Islet precursor cell (in vitro differentiated cells): Measurements from ENCODE around the gene MMP17.

Experiments used
- DNase-seq: peaks from one replicate; pipeline ENCODE4 v3.0.0-alpha.2; 2018

The MMP17 gene

DNA sequence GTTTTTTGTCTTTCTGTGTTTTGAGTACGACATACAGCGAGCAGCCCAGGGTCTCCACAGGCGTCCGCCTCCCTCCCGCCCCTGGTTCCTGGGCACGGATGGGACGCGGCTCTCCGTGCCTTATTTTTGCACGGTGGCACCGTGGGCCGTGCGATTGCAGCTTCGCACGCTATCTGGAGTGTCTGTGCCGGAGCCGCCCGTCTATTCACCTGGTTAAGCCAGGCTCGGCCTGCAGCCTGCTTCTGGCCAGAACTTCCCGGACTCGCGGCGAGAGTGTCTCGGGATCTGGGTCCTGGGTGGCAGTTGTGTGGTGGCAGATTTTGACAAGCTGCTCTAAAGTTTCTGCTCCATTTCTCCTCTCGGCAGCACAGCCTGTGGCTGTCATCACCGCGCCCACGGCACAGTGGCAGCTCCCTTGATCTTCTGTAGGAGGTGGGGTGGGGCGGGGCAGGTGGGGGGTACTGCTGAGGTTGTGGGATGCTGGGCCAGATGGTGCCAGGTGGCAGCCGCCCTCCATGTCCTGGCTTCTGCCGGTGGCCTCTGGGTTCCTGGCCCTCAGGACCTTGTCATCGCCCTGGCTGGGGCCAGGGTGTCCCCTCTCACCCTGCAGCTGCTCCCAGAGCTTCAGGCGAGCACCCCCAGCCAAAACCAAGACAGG, 2.9 kb downstream of the MMP17 start:
- peak; percentile 74 for DNase-seq

- DNase-seq, result no peak
Observed at GRCh38 chr12:131831635-131832041, 3.4 kb downstream of the MMP17 start.

DNA sequence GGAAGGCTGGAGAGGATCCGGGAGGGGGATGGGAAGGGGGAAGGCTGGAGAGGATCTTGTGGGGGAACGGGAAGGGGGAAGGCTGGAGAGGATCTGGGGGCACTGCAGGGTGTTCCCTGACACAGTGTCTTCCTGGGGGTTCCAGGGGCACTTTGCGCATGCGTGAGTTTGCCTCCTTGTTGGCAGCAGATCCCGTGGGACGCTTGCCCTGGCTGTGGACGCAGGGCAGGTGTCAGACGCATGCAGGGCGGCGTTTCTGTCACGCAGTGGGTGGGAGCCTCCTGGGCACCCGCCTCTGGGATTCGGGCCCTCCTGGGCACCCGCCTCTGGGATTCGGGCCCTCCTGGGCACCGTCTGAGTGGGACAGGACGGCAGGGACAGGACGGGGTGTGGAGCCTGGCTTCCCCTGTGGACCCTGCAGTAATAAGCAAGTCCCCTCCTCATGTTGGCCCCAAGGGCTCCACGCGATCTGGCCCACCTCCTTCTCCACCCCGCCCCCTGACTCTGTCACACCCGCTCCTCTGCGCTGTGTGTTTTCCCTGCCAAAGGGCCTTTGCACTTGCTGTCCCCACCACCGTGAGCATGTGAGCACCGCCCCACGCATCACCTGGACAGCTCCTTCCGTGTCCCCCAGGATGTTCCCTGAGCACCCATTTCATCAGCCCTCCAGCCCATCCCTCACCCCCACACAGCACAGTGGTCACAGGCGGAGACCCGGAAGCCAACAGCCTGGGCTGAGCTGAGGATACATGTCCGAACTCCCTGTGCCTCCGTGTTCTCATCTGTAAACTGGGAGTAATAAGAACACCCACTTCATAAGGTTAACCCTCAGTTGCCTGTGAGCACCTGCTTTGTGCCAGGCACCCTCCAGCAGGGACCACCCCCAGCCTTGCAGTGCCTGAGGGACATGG, 4.4 kb downstream of the MMP17 start:
- peak; percentile 59 for DNase-seq

GRCh38 chr12:131833288-131833895, 5.2 kb downstream of the MMP17 start:
- DNase-seq, result no peak

GRCh38 chr12:131833896-131834641, 5.9 kb downstream of the MMP17 start:
- DNase-seq, result peak; percentile 69

- DNase-seq, result peak; percentile 59
Observed at GRCh38 chr12:131834798-131835615, 6.8 kb downstream of the MMP17 start.

GRCh38 chr12:131835616-131836171, 7.5 kb downstream of the MMP17 start:
- no peak for DNase-seq

DNA sequence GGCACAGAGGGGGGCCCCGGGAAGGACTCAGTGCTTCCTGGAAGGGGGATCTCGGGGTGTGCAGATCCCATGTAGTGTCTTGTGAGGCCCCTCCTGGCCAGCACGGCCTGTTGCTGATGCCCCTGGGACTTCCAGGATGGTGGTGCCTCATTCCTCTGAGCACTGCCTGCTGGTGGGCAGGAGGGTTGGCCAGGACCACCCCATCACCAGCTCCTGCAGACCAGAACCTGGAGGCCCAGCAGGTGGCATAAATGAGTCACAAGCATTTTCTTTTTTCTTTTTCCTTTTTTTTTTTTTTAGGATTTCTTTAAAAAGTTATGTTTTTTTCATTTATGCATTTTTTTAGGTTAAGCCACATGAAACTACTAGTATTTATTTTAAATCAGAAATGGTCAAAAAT, 8.0 kb downstream of the MMP17 start:
- DNase-seq, result no peak

DNA sequence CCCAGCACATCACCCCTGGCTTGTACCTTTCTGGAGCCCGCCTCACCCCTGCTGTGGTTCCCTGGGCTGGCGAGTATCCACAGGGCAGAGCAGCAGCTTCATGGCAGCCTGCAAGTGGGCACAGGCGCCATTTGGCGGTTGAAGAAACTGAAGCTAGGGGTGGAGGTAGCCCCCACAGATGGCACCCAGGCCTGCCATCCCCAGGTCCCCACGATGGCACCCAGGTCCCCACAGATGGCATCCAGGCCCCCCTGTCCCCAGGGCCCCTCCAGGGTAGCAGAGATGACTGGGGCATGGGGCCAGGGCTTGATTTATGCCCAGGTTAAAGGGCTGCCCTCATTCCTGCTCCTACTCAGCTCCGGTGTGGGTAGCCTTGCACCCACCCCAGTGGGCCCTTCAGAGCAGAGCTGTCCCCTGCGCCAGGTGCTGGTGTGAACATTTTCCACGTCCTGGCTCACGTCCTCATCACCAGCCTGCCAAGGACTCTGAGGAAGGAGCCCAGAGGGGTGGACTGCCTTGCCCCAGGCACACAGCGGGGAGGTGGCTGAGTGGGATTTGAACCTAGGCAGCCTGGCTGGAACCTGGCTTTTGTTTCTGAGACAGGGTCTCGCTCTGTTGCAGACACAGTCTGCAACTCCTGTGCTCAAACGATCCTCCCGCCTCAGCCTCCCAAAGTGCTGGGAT, 8.7 kb downstream of the MMP17 start:
- DNase-seq, result peak; percentile 54

- DNase-seq, result no peak
Observed at GRCh38 chr12:131840643-131841416, 12.6 kb downstream of the MMP17 start.

- no peak for DNase-seq
Observed at GRCh38 chr12:131841547-131841946, 13.4 kb downstream of the MMP17 start.

GRCh38 chr12:131842169-131842568, 14.0 kb downstream of the MMP17 start:
- DNase-seq, result no peak

- no peak for DNase-seq
Observed at GRCh38 chr12:131843527-131843926, 15.3 kb downstream of the MMP17 start.

DNA sequence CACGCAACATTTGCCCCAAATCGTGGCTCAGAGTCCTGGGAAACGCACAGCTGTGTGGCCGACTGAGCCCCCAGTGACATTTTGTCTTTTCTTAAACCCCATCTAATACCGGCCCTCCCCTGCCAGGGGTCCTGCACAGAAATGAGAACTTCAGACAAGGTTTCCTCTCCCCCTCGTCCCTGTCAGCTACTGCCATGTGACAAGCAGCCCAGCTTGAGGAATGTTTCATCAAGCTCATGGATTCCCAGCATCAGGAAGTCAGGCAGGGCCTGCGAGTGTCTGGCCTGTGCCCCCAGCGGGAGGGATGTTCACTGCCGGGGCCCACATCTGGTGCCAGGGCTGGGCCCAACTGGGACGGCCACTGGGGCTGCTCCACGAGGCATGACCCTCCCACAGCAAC, 15.9 kb downstream of the MMP17 start:
- no peak for DNase-seq

DNA sequence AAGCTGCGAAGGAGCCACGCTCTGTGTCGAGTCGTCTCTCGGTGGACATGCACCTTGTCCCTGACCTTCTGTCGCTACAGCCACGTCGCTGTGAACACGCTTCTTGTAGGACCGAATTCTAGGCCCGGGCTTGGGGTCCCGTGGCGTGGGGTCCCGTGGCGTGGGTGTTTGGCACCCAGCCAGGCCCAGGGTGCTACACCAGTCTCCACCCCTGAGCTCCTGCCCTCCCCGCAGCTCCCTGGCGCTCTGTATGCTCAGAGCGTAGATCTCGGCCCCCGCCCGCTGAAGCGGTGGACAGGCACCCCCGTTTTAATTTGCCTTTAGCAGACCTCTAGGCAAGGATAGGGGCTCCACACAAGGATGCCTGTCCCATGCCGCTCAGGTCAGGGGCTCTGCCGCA, 16.5 kb downstream of the MMP17 start:
- DNase-seq, result no peak

DNA sequence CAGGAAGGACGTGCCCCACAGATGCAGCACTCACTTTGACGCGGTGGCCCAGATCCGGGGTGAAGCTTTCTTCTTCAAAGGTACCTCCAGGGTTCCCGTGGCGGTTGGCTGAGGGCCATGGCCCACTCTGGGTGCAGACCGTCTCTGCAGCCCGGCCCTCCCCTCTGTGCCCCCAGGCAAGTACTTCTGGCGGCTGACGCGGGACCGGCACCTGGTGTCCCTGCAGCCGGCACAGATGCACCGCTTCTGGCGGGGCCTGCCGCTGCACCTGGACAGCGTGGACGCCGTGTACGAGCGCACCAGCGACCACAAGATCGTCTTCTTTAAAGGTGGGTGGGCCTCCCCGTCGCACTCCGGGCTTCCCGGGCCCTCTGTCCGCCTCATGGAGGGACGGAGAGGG, 16.9 kb downstream of the MMP17 start:
- no peak for DNase-seq

GRCh38 chr12:131847456-131847855, 19.3 kb downstream of the MMP17 start:
- DNase-seq, result no peak

- DNase-seq, result no peak
Observed at GRCh38 chr12:131848753-131849152, 20.6 kb downstream of the MMP17 start.

DNA sequence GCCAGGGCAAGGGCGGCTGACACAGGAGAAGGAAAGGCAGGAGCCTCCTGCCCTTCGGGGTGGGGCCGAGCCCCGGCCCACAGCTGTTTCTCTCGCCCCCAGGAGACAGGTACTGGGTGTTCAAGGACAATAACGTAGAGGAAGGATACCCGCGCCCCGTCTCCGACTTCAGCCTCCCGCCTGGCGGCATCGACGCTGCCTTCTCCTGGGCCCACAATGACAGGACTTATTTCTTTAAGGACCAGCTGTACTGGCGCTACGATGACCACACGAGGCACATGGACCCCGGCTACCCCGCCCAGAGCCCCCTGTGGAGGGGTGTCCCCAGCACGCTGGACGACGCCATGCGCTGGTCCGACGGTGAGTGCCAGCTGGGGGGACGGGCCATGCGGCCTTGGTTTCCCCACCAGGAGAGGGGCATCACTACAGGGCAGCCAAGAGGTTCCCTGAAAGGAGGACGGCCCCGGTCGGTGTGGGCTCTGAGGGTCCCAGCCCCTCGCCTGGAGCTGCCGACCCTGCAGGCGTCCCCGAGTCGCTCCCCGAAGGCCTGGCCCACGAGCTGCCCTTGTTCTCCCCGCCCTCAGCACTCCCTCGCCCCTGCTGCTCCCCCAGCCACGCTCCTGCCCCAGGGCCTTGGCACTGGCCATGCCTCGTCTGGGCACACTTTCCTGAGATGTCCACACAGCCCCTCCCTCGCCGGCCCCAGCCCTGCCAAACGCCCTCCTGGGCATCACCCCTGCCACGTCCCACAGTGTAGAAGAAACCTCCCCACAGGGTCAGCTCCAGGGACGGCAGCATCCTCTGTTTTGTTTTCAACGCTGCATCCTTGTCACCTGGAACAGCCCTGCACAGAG, 21.7 kb downstream of the MMP17 start:
- DNase-seq, result no peak
